Trophoblast cell (in vitro differentiated cells and primary cell): Measurements from ENCODE around the gene TSSK2.

Experiments
- DNase-seq, 2 donors: peaks; one replicate each; pipeline ENCODE4 v3.0.0-alpha.2; 2016
- H2AFZ ChIP-seq: 2 replicates; pipeline ENCODE4 v1.6.1; 2013; ENCODE audit warnings: low read length, moderate library complexity, mild to moderate bottlenecking; ENCODE audit not compliant: insufficient read depth, poor library complexity
- H2AK5ac ChIP-seq: 2 replicates; pipeline ENCODE4 v1.6.1; 2013; ENCODE audit warnings: mild to moderate bottlenecking, low read length
- H2BK120ac ChIP-seq: 2 replicates; pipeline ENCODE4 v1.6.1; 2013; ENCODE audit warnings: low read length, mild to moderate bottlenecking, moderate library complexity; ENCODE audit not compliant: insufficient read depth, poor library complexity
- H2BK12ac ChIP-seq: 2 replicates; pipeline ENCODE4 v1.6.1; 2013; ENCODE audit warnings: mild to moderate bottlenecking, low read length, moderate library complexity
- H2BK5ac ChIP-seq: 2 replicates; pipeline ENCODE4 v1.6.1; 2013; ENCODE audit warnings: low read length, low read depth, moderate library complexity, mild to moderate bottlenecking; ENCODE audit not compliant: poor library complexity
- H3K14ac ChIP-seq: 2 replicates; pipeline ENCODE4 v1.6.1; 2013; ENCODE audit warnings: mild to moderate bottlenecking, low read length
- H3K18ac ChIP-seq: 2 replicates; pipeline ENCODE4 v1.6.1; 2013; ENCODE audit warnings: mild to moderate bottlenecking, low read length
- H3K23ac ChIP-seq: 2 replicates; pipeline ENCODE4 v1.6.1; 2013; ENCODE audit warnings: low read length
- H3K27ac ChIP-seq: 2 replicates; pipeline ENCODE4 v1.5.1; 2013; ENCODE audit warnings: low read depth, mild to moderate bottlenecking, inconsistent platforms, low read length, moderate library complexity
- H3K27me3 ChIP-seq: 2 replicates; pipeline ENCODE4 v1.6.1; 2013; ENCODE audit warnings: inconsistent platforms, mild to moderate bottlenecking, low read length, moderate library complexity; ENCODE audit not compliant: insufficient read depth
- H3K36me3 ChIP-seq, 2 experiments: 1 replicate in 1 of 2; 2 replicates in 1 of 2; pipeline ENCODE4 v1.6.1; 2013; ENCODE audit warnings: low read length in 2 of 2, mild to moderate bottlenecking in 2 of 2, moderate library complexity in 1 of 2; ENCODE audit not compliant: insufficient read depth in 2 of 2, control insufficient read depth in 1 of 2
- H3K4ac ChIP-seq: 2 replicates; pipeline ENCODE4 v1.6.1; 2013; ENCODE audit warnings: low read depth, mild to moderate bottlenecking, low read length, moderate library complexity
- H3K4me1 ChIP-seq, 2 experiments: 1 replicate in 1 of 2; 2 replicates in 1 of 2; pipeline ENCODE4 v1.6.1; 2013; ENCODE audit warnings: low read length in 2 of 2, mild to moderate bottlenecking in 2 of 2, moderate library complexity in 1 of 2; ENCODE audit not compliant: insufficient read depth in 2 of 2, control insufficient read depth in 1 of 2
- H3K4me2 ChIP-seq: 2 replicates; pipeline ENCODE4 v1.6.1; 2013; ENCODE audit warnings: inconsistent platforms, mild to moderate bottlenecking, low read length, moderate library complexity
- H3K4me3 ChIP-seq: 2 replicates; pipeline ENCODE4 v1.5.1; 2013; ENCODE audit warnings: mild to moderate bottlenecking, low read depth, low read length, inconsistent platforms
- H3K79me1 ChIP-seq: one replicate; pipeline ENCODE4 v1.6.1; 2013; ENCODE audit warnings: low read length
- H3K79me2 ChIP-seq: 2 replicates; pipeline ENCODE4 v1.6.1; 2013; ENCODE audit warnings: low read length, mild to moderate bottlenecking; ENCODE audit not compliant: control insufficient read depth, insufficient read depth, poor library complexity
- H3K9ac ChIP-seq: 2 replicates; pipeline ENCODE4 v1.6.1; 2013; ENCODE audit warnings: mild to moderate bottlenecking, low read length
- H3K9me3 ChIP-seq: 2 replicates; pipeline ENCODE4 v1.6.1; 2013; ENCODE audit warnings: low read depth, mild to moderate bottlenecking, control low read depth, inconsistent platforms, low read length; ENCODE audit not compliant: insufficient read depth
- H4K12ac ChIP-seq: 2 replicates; pipeline ENCODE4 v1.6.1; 2013; ENCODE audit warnings: low read depth, mild to moderate bottlenecking, low read length, moderate library complexity
- H4K8ac ChIP-seq: 2 replicates; pipeline ENCODE4 v1.6.1; 2013; ENCODE audit warnings: low read depth, mild to moderate bottlenecking, low read length, moderate library complexity
- H4K91ac ChIP-seq: one replicate; pipeline ENCODE4 v1.6.1; 2013; ENCODE audit warnings: low read depth, mild to moderate bottlenecking, low read length, moderate library complexity
- WGBS: extraction: QIAGEN DNeasy Blood & Tissue Kit; methylation state at CpG from one replicate; pipeline ENCODE4 v1.1.7; 2013; ENCODE audit warnings: missing lambda C conversion rate; ENCODE audit not compliant: insufficient read length, insufficient coverage; ENCODE audit errors: extremely low coverage; 5-methylcytosine and 5-hydroxymethylcytosine counted together

Gene TSSK2

DNA sequence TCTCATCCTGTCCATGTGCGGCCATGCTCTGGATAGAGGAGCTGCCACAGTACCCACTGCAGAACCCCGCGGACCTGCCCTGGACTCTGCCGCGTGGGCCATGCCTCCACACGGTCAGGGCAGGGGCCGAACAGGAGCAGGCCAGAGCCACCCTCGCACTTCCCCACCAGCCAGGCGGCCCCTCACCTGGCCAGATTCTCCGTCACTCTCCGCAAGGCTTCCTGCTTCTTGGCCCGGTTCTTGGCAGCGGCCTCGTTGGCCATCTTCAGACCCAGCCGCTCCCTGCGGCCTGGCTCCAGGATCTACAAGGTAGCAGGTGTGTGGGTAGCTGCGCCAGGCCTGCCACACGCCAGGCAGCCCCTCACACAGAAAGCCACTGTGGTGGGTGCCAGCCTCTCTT, 3.8 kb downstream of the TSSK2 start:
- no peak overlapping the region for H3K9ac ChIP-seq
- no peak overlapping the region for H4K91ac ChIP-seq
- no peak overlapping the region for H2AFZ ChIP-seq
- H3K23ac ChIP-seq = no peak overlapping the region
- no CpG with 5 or more reads among the region's 18 CpGs for WGBS
- H3K9me3 ChIP-seq = peaks cover 5% of the 10 kb centered on the region
- H3K79me1 ChIP-seq = no peaks in the 10 kb centered on the region
- peaks cover 69% of the 10 kb centered on the region in 2 experiments for H3K36me3 ChIP-seq
- H3K4ac ChIP-seq = no peak overlapping the region
- no peak overlapping the region for H2AK5ac ChIP-seq
- DNase-seq = no peak
- H4K12ac ChIP-seq = no peak overlapping the region
- H2BK120ac ChIP-seq = no peak overlapping the region
- H4K8ac ChIP-seq = no peak overlapping the region
- H3K4me3 ChIP-seq = no peak overlapping the region
- no peak overlapping the region for H3K18ac ChIP-seq
- no peaks in the 10 kb centered on the region for H3K4me1 ChIP-seq
- no peaks in the 10 kb centered on the region for H3K27me3 ChIP-seq
- no peaks in the 10 kb centered on the region for H3K79me2 ChIP-seq
- H2BK12ac ChIP-seq = no peak overlapping the region
- no peak overlapping the region for H3K27ac ChIP-seq
- no peak overlapping the region for H3K14ac ChIP-seq
- H2BK5ac ChIP-seq = no peak overlapping the region
- no peak overlapping the region for H3K4me2 ChIP-seq

DNA sequence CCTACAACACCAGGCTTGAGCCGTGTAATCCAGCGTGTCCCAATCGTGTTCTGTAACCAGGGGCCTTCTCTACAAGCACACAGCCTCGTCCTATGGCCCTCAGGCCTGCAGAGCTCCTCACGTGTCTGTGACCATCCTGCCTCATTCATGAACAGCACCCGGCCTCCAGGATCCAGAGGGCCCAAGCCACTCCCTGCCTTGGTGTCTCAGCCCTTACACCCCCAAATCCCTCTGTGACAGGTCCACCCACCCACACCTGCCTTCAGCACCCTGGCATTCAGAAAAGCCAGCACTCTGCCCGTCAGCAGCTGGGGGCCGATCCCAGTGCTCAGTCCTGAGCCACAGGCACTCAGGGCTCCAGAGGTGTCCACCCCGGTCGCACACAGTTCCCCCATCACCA, 5.8 kb downstream of the TSSK2 start:
- H3K18ac ChIP-seq = no peak overlapping the region
- DNase-seq = no peak
- no peak overlapping the region for H2BK12ac ChIP-seq
- no peak overlapping the region for H2BK5ac ChIP-seq
- no peak overlapping the region for H2AK5ac ChIP-seq
- no peaks in the 10 kb centered on the region for H3K27me3 ChIP-seq
- H3K4ac ChIP-seq = no peak overlapping the region
- peaks cover 5% of the 10 kb centered on the region for H3K9me3 ChIP-seq
- H3K79me1 ChIP-seq = no peaks in the 10 kb centered on the region
- no peak overlapping the region for H3K14ac ChIP-seq
- H4K8ac ChIP-seq = no peak overlapping the region
- H2BK120ac ChIP-seq = no peak overlapping the region
- no peak overlapping the region for H3K23ac ChIP-seq
- H4K91ac ChIP-seq = no peak overlapping the region
- no peaks in the 10 kb centered on the region for H3K4me1 ChIP-seq
- H4K12ac ChIP-seq = no peak overlapping the region
- H2AFZ ChIP-seq = no peak overlapping the region
- H3K9ac ChIP-seq = no peak overlapping the region
- no peak overlapping the region for H3K4me3 ChIP-seq
- no peaks in the 10 kb centered on the region for H3K79me2 ChIP-seq
- H3K27ac ChIP-seq = no peak overlapping the region
- WGBS = no CpG with 5 or more reads among the region's 10 CpGs
- H3K4me2 ChIP-seq = no peak overlapping the region
- peaks cover 75 to 81% of the 10 kb centered on the region in 2 experiments for H3K36me3 ChIP-seq

DNA sequence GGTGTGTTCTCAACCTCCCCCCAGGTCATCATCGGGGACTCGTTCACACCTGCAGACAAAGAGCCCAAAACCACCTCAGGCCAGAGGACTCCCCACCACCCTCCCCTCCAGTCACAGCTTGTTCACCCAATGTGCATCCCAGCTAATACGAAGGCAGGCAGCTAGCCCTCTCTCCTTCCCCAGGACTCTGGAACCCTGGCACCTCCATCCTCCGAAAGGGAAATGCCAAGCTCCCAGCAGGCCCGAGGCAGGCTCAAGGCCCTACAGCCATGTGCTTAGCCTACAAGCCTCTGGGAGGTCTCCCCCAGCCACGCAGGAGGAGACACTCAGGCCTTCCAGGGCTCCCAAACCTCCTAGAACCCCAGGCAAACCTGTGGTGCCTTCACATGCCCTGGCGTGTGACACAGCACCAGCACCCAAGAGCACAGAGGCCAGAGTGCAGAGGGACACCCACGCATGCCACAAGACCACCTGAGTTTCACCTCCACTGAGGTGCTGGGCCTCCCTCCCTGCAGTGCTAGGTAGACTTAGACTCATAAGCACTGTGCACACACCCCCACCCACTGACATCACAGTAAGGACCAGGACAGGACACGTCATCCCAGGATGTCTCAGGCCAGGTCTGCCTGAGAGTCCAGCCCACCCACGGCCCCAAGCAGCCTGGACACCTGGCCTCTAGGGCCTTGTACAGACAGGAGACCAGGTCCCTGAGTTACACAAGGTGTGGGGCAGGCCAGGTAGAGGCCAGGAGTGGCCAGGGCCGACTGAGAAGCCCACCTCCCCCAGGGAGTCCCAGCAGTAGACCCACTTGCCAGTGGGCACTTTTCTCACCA, 6.5 kb downstream of the TSSK2 start:
- no peak overlapping the region for H4K8ac ChIP-seq
- H4K91ac ChIP-seq = no peak overlapping the region
- peaks cover 5% of the 10 kb centered on the region for H3K9me3 ChIP-seq
- no peak overlapping the region for H2BK12ac ChIP-seq
- H3K36me3 ChIP-seq = peaks cover 80 to 84% of the 10 kb centered on the region in 2 experiments
- H2AFZ ChIP-seq = no peak overlapping the region
- H3K18ac ChIP-seq = no peak overlapping the region
- H3K27ac ChIP-seq = no peak overlapping the region
- H3K4me1 ChIP-seq = no peaks in the 10 kb centered on the region
- no peaks in the 10 kb centered on the region for H3K79me2 ChIP-seq
- whole genome bisulfite sequencing = no CpG with 5 or more reads among the region's 11 CpGs
- no peak overlapping the region for H3K4me3 ChIP-seq
- H2BK5ac ChIP-seq = no peak overlapping the region
- DNase-seq = no peak
- H3K4me2 ChIP-seq = no peak overlapping the region
- no peaks in the 10 kb centered on the region for H3K79me1 ChIP-seq
- no peak overlapping the region for H3K14ac ChIP-seq
- H3K4ac ChIP-seq = no peak overlapping the region
- no peak overlapping the region for H4K12ac ChIP-seq
- H3K9ac ChIP-seq = no peak overlapping the region
- no peaks in the 10 kb centered on the region for H3K27me3 ChIP-seq
- no peak overlapping the region for H2BK120ac ChIP-seq
- H2AK5ac ChIP-seq = no peak overlapping the region
- no peak overlapping the region for H3K23ac ChIP-seq

DNA sequence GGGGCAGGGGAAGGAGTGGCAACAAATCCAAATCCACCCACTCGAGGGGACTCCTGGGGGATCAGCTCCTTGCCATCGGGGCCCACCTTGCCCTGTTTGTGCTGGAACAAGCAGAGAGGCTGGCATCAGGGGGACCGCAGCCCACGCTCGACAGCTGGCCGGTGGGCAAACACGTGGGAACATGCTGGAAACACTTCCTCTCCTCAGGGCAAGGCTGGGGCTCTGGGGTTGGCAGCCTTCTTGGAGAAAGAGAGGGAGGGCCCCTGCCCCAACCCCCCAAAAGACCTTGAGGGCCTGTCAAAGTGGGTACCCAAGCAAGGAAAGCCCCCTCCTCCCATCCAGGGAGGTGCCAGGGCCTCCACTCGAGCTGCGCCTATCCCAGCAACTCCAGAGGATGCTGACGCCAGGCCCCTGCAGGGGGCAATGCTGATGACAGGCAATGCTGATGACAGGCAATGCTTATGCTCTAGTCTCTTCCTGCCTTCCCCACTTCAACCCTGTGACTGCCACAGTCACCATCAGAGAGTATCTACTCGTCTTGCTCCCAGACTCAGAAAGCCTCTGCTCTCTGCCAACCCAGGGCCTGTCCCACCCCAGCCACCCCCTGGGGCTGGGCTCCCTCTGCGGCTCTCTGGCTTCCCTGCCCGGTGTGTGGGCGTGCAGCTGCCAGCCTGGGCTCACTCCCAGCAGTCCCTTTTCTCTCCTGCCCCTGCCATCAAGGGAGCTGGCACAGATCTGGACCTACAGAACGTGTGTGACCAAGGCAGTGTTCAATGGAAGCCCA, 7.3 kb downstream of the TSSK2 start:
- Histone ChIP-seq H3K79me1 (no peaks in the 10 kb centered on the region), H3K4me2 (no peak overlapping the region), H3K18ac (no peak overlapping the region), H3K14ac (no peak overlapping the region), H4K12ac (no peak overlapping the region), H4K91ac (no peak overlapping the region), H3K79me2 (no peaks in the 10 kb centered on the region), H3K27me3 (no peaks in the 10 kb centered on the region), H3K4me1 (no peaks in the 10 kb centered on the region), H3K4ac (no peak overlapping the region), H2BK120ac (no peak overlapping the region), H3K9ac (no peak overlapping the region), H2BK12ac (no peak overlapping the region), H2BK5ac (no peak overlapping the region), H3K9me3 (peaks cover 5% of the 10 kb centered on the region), H2AFZ (no peak overlapping the region), H3K27ac (no peak overlapping the region), H3K36me3 (peaks cover 78 to 80% of the 10 kb centered on the region in 2 experiments), H3K4me3 (no peak overlapping the region), H3K23ac (no peak overlapping the region), H4K8ac (no peak overlapping the region), H2AK5ac (no peak overlapping the region)
- no peak for DNase-seq
- WGBS = no CpG with 5 or more reads among the region's 15 CpGs
